GM12873 (cell line): ENCODE measurements around the gene TMEM125.

Source experiments
- CTCF ChIP-seq: IDR thresholded peaks from 2 replicates; pipeline ENCODE4 v1.5.1; 2012; ENCODE audit warnings: low read depth, mild to moderate bottlenecking, moderate library complexity, low read length, control low read depth; ENCODE audit not compliant: insufficient read depth; ENCODE audit errors: missing control alignments

The TMEM125 gene

GRCh38 chr1:43319288-43319687 lies 49.5 kb downstream of the TMEM125 start:
- no peak for TF ChIP-seq CTCF

GRCh38 chr1:43319766-43320165 lies 50.0 kb downstream of the TMEM125 start:
- no peak for TF ChIP-seq CTCF

GRCh38 chr1:43321331-43321891 lies 51.6 kb downstream of the TMEM125 start:
- no peak for TF ChIP-seq CTCF

- no peak for TF ChIP-seq CTCF
These were observed 52.7 kb downstream of the TMEM125 start for GRCh38 chr1:43322506-43322905.
